ENCODE measurements around the gene EPHA1. TPM values are rescaled to one million over a fixed set of nuclear protein-coding genes. Genes with fewer than 3 reads are reported as not detected.

The EPHA1 gene
- polyA plus RNA-seq, 1 of the 3 experiments (the other 2 are of a cell fraction) = 0.49 TPM

DNA sequence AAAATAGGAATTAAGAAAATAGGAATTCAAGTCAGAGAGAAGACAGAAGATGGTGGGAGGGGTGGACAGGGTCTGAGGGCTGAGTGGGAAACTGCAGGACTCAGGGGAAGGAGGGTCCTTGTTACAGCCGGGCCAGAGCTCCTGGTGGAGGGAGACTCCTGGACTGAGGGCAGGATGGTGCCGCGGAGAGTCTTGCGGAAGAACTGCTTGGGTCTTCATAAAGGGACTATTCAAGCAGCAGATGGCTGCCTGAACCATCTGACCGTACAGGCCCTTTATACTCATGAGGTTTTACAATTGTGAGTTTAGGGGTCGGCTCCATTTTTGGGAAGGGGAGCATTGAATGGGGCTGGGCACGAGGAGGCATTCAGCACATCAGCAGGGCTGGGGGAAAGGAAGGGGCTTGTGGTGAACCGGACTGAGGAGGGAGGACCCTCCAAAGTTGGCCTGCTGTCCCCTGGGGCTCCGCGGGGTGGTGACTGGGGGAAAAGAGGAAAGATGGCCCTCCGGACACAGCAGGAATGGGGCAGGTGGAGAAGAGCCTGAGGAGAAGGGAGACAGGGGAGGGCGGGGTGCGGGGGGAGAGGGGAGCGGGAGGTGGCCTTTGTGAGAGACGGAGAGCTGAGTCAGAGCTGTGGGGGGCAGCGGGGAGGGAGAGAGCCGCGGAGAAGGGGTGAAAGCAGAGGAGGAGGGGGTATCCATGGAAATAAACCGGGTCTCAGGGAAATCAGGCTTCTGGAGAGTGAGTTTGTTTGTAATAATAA, 47.7 kb downstream of the EPHA1 start:
- H3K9me2 ChIP-seq = no peaks in the 10 kb centered on the region
- H3F3A ChIP-seq (replicated peaks; ENCODE audit: insufficient read depth) = peaks cover 9% of the 10 kb centered on the region
- no peaks in the 10 kb centered on the region for H4K20me1 ChIP-seq (ENCODE audit: insufficient read depth)
- no peak overlapping the region for H2AFZ ChIP-seq (ENCODE audit: low read depth)
- peaks cover 0 to 26% of the 10 kb centered on the region in 2 experiments for H3K36me3 ChIP-seq (replicated peaks in 1 of 2; ENCODE audit: control insufficient read depth in 1 of 2, insufficient read depth in 2 of 2, low read length in 1 of 2)
- no peaks in the 10 kb centered on the region for H3K9me3 ChIP-seq
- ChIA-PET CTCF (interaction anchor here (1.0 to 2.4 kb wide), 5 partner anchors 12 to 121 kb away, joined by 3 to 14 read pairs (median 3); no protein-coding TSS in a partner anchor), POLR2A (no interaction called here)
- H3K79me2 ChIP-seq (ENCODE audit: insufficient read depth) = no peaks in the 10 kb centered on the region
- peak; percentile 64 for DNase-seq
- no peak overlapping the region for H3K9ac ChIP-seq
- peaks cover 0 to 8% of the 10 kb centered on the region in 2 experiments; a peak in 1 of 4 replicates for H3K4me1 ChIP-seq (ENCODE audit: control insufficient read depth in 1 of 2, insufficient read depth in 2 of 2, low read depth in 1 of 2, low read length in 1 of 2)
- no peak for TF ChIP-seq TAF1 (IDR thresholded peaks at IDR 0.05; ENCODE audit: borderline replicate concordance, low read depth, low read length)
- peak; percentile 27; the same call in 1 of the 2 replicates for TF ChIP-seq FOSL2 (IDR thresholded peaks at IDR 0.05; ENCODE audit: borderline replicate concordance, low read depth)
- WGBS (ENCODE audit: low lambda C conversion rate) = 36% methylated on average over 19 of the region's 19 CpGs
- H3K4me2 ChIP-seq = peak overlapping the region; percentile 94
- no peaks in the 10 kb centered on the region for H3K27me3 ChIP-seq (ENCODE audit: insufficient read depth)
- no peak overlapping the region for H3K27ac ChIP-seq (ENCODE audit: low read depth in 2 of 2, low read length in 1 of 2)
- peak overlapping the region; percentile 73 to 82 for H3K4me3 ChIP-seq (ENCODE audit: low read depth in 2 of 2, low read length in 1 of 2)

GRCh38 chr7:143359771-143360353, 48.8 kb downstream of the EPHA1 start:
- Histone ChIP-seq H3F3A (replicated peaks; ENCODE audit: insufficient read depth) (no peaks in the 10 kb centered on the region), H3K79me2 (ENCODE audit: insufficient read depth) (no peaks in the 10 kb centered on the region), H3K27ac (ENCODE audit: low read depth in 2 of 2, low read length in 1 of 2) (no peak overlapping the region), H3K4me3 (ENCODE audit: low read depth in 2 of 2, low read length in 1 of 2) (no peak overlapping the region), H3K27me3 (ENCODE audit: insufficient read depth) (no peaks in the 10 kb centered on the region), H3K9ac (no peak overlapping the region), H3K4me1 (ENCODE audit: control insufficient read depth in 1 of 2, insufficient read depth in 2 of 2, low read depth in 1 of 2, low read length in 1 of 2) (peaks cover 0 to 8% of the 10 kb centered on the region in 2 experiments; a peak in 1 of 4 replicates), H4K20me1 (ENCODE audit: insufficient read depth) (no peaks in the 10 kb centered on the region), H2AFZ (ENCODE audit: low read depth) (no peak overlapping the region), H3K9me2 (no peaks in the 10 kb centered on the region), H3K9me3 (no peaks in the 10 kb centered on the region), H3K36me3 (replicated peaks in 1 of 2; ENCODE audit: control insufficient read depth in 1 of 2, insufficient read depth in 2 of 2, low read length in 1 of 2) (peaks cover 0 to 27% of the 10 kb centered on the region in 2 experiments), H3K4me2 (no peak overlapping the region)
- CTCF ChIA-PET = interaction anchor here (1.0 to 2.4 kb wide), 8 partner anchors 13 to 120 kb away, joined by 3 to 14 read pairs (median 4); partner anchors contain the start of gene CASP2
- 82% methylated on average over 11 of the region's 11 CpGs for WGBS (ENCODE audit: low lambda C conversion rate)
- TF ChIP-seq NFIC (IDR thresholded peaks at IDR 0.05; ENCODE audit: borderline replicate concordance) (no peak), NRF1 (IDR thresholded peaks at IDR 0.05; ENCODE audit: low read depth, low read length) (no peak), JUND (IDR thresholded peaks at IDR 0.05) (no peak), MEF2A (IDR thresholded peaks at IDR 0.05; ENCODE audit: borderline replicate concordance, low read depth) (no peak), RXRA (IDR thresholded peaks at IDR 0.05; ENCODE audit: borderline replicate concordance, low read depth) (no peak), EP300 (IDR thresholded peaks at IDR 0.05; ENCODE audit: borderline replicate concordance in 1 of 2, low read depth in 1 of 2, low read length in 1 of 2) (no peak), SMC3 (IDR thresholded peaks at IDR 0.05; ENCODE audit: low read depth, low read length) (no peak), RFX5 (IDR thresholded peaks at IDR 0.05; ENCODE audit: low read length) (no peak), FOXJ3 (CRISPR knock-in tag; IDR thresholded peaks at IDR 0.05) (no peak), TCF12 (IDR thresholded peaks at IDR 0.05) (no peak)
- TF ChIP-seq, protein P1, sequence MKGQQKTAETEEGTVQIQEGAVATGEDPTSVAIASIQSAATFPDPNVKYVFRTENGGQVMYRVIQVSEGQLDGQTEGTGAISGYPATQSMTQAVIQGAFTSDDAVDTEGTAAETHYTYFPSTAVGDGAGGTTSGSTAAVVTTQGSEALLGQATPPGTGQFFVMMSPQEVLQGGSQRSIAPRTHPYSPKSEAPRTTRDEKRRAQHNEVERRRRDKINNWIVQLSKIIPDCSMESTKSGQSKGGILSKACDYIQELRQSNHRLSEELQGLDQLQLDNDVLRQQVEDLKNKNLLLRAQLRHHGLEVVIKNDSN (IDR thresholded peaks at IDR 0.05; ENCODE audit: borderline replicate concordance, low read depth) = no peak
- TF ChIP-seq, protein P2, sequence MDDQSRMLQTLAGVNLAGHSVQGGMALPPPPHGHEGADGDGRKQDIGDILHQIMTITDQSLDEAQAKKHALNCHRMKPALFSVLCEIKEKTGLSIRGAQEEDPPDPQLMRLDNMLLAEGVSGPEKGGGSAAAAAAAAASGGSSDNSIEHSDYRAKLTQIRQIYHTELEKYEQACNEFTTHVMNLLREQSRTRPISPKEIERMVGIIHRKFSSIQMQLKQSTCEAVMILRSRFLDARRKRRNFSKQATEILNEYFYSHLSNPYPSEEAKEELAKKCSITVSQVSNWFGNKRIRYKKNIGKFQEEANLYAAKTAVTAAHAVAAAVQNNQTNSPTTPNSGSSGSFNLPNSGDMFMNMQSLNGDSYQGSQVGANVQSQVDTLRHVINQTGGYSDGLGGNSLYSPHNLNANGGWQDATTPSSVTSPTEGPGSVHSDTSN (IDR thresholded peaks at IDR 0.05) = no peak
- TF ChIP-seq, protein P3, sequence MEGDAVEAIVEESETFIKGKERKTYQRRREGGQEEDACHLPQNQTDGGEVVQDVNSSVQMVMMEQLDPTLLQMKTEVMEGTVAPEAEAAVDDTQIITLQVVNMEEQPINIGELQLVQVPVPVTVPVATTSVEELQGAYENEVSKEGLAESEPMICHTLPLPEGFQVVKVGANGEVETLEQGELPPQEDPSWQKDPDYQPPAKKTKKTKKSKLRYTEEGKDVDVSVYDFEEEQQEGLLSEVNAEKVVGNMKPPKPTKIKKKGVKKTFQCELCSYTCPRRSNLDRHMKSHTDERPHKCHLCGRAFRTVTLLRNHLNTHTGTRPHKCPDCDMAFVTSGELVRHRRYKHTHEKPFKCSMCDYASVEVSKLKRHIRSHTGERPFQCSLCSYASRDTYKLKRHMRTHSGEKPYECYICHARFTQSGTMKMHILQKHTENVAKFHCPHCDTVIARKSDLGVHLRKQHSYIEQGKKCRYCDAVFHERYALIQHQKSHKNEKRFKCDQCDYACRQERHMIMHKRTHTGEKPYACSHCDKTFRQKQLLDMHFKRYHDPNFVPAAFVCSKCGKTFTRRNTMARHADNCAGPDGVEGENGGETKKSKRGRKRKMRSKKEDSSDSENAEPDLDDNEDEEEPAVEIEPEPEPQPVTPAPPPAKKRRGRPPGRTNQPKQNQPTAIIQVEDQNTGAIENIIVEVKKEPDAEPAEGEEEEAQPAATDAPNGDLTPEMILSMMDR (IDR thresholded peaks at IDR 0.05) = no peak
- no peak for DNase-seq
- POLR2A ChIA-PET = interaction anchor here (0.7 kb wide), 1 partner anchor 80 kb away, joined by 3 read pairs; no protein-coding TSS in a partner anchor
